Measurements from ENCODE around the gene OLFM2.
A peak's percentile ranks its signal among the peaks of the same experiment; 100 is the strongest.

OLFM2 gene

DNA sequence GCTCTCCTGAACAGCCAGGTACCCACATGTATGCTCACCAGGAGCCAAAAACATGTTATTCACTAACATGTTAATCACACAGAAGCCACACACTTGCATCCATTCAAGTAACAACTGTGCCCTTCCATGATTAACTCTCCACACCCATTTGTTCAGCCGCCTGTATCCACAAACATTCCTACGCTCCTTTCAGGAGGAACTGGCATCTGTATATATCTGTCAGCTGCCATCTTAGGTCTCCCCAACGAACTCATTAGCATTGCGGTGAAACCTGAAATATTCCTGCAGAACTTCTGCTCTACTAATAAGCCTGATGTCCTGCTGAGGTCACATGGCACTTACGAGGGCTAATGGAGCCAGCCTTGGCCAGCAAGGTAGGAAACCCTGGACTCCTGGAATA, 33.0 kb downstream of the OLFM2 start:
- DNase-seq: no peak

DNA sequence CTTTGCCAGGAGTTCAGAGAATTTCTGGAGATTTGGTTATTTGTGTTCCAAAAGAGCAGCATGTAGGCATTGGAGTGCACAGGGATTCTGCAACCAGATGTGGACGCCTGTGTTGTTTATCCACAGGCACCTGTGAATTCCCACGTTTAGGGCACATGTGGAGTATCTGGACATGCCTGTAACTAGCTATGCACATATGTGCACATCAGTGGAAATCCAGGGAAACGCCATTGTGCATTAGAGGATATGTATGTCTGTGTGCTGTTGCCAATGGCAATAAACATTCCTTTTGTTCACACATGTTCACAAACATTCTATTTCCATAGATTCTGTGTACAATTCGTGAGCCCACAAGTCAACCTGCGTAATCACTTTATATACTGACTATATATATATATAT, 34.7 kb downstream of the OLFM2 start:
- no peak for DNase-seq

DNA sequence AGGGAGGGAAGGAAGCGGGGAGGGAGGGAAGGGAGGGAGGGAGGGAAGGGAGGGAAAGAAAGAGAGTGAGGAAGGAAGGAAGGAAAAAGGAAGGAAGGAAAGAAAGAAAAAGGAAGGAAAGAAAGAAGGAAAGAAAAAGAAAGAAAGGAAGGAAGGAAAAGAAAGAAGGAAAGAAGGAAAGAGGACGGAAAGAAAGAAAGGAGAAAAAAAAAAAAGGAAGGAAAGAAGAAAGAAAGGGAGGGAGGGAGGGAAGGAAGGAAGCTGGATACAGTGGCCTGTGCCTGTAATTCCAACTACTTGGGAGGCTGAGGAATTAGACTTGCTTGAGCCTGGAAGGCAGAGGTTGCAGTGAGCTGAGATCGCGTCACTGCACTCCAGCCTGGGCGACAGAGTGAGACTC, 35.3 kb downstream of the OLFM2 start:
- DNase-seq: no peak

DNA sequence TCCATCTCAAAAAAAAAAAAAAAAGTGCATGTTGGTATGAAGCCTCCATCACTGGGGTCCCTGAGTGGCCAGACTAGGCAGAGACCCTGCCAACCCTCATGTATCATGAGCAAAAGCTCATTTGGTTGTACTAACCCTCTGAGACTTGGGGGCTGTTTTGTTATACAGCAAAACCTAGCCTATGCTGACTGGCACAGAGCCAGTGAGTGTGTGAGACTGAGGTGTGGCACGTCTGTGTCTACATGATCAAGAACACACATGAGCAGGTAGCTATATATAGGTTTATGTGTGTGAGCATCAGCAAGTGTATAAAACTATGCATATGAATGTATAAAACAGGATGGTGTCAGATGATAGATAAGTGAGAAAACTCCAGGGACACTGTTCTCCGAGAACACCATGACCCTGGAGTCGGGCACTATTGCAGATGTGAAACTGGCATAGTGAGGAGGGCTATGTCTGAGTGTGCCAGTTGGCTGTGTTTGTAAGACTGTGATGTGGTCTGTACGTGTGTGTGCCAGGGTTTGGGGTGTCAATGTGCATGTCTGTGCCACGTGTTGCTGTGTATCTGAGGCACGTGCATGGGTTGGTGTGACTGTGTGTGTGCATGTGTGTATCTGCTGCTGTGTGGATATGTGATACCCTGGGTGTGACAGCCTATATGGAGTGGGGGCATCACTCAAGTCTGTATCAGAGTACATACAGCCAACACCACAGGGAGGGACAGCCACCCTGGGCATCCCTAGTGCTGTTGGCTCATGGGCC, 44.5 kb downstream of the OLFM2 start:
- DNase-seq: no peak

DNA sequence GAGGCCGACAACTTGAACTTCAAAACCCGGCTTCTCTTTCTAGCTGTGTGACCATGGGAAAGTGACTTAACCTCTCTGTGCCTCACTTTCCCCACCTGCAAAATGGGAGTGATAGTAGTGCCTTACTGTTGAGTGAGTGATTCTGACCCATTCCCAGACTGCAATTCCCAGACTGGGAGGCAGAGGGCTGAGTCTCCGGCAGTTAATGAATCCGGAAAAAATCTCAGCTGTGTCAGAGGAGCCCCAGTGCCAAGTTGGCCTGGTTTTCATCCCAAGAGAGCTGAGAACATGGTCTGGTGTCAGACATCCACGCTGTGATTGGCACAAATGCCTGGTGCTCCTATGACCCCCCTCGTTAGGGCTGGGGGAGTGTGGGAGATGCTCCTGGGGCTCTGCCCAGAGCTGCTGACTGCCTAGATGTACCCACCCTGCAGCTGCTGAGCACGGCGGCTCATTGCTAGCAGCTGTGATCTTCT, 51.2 kb downstream of the OLFM2 start:
- DNase-seq: no peak

DNA sequence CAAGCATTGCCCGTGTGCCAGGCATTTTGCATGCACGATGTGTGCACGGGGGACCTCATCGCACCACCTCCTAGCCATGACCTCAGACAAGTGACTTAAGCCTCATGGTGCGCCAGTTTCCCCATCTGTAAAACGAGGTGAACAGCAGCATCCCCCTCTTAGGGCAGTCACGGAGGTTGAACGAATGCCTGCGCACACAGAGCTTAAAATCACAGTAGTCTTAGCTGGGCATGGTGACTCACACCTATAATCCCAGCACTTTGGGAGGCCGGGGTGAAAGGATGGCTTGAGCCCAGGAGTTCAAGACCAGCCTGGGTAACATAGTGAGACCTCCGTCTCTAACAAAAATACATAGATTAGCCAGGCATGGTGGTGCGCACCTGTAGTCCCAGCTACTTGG, 52.6 kb downstream of the OLFM2 start:
- no peak for DNase-seq

DNA sequence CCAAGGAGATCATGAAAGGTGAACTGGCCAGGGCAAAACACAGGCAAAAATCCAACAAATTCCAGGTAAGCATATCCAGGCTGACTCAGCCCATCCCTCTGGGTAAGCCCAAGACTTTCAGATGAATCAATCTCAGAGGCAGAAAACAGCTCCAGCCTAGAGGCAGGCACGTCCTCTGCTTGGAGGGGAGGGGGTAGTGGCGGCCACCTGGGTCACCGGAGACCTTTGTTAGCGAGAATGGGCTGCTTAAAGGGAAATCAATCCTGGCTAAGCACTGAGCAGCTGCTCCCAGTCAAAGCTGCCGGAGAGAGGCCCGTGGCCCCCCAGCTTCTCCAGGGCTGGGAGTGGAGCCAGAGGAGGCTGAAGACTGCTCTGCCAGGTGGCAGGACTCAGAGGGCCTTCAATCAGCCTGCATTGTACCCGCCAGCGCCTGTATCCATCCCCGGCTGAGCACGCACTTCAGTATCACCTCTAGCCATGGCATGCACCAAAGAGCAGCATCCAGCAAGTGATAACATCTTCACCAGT, 53.0 kb downstream of the OLFM2 start:
- DNase-seq: no peak

DNA sequence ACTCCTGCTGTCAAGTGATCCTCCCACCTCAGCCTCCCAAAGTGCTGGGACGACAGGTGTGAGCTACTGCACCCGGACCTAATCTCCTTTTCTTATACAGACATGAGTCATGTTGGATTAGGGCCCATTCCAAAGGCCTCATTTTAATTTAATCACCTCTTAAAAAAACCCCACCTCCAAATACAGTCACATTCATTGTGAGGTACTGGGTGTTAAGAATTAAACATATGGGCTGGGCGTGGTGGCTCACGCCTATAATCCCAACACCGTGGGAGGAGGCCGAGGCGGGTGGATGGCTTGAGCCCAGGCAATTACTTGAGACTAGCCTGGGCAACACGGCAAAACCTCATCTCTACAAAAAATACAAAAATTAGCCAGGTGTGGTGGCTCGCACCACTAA, 54.6 kb downstream of the OLFM2 start:
- no peak for DNase-seq

DNA sequence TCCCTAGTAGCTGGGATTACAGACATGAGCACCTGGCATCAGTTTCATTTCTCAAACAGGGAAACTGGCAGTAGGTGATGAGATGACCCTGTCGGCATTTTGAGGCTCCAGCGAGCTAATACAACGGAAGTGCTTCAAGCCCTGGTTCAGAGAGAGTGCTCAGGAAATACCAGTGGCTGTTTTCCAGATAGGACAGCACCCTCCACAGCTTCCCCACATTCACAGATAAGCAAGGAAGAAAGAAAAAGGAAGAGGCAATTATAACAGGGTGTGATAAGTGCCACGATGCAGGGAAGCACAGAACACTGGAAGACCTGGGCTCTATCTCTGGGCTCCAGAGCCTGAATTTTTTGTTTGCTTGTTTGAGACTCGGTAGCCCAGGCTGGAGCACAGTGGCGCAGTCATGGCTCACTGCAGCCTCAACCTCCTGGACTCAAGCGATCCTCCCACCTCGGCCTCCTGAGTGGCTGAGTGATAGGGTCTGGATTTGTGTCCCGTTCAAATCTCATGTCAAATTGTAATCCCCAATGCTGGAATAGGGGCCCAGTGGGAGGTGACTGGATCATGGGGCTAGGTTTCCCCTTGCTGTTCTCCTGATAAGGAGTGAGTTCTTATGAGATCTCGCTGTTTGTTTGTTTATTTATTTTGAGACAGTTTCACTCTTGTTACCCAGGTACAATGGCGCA, 57.7 kb downstream of the OLFM2 start:
- no peak for DNase-seq

DNA sequence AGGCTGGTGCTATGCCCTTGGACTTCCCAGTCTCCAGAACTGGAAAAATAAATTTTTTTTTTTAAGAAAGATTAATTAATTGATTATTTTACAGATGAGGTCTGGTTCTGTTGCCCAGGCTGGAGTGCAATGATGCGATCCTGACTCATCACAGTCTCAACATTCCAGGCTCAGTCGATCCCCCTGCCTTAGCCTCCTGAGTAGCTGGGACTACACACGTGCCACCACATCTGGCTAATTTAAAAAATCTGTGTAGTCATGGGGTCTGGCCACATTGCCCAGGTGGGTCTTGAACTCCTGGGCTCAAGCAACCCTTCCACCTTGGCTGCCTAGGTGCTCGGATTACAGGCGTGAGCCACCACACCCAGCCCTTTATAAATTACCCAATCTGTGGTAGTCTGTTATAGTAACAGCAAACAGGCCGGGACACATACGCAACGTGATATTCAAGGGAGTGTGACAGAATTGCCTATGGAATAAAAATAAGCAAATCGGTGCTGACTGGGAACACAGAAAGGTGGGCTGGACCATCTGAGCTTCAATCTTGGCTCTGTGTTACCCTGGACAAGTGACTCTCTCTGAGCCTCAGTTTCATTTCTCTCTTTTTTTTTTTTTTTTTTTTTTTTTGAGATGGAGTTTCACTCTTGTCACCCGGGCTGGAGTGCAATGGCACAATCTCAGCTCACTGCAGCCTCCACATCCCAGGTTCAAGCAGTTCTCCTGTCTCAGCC, 58.4 kb downstream of the OLFM2 start:
- DNase-seq: no peak

DNA sequence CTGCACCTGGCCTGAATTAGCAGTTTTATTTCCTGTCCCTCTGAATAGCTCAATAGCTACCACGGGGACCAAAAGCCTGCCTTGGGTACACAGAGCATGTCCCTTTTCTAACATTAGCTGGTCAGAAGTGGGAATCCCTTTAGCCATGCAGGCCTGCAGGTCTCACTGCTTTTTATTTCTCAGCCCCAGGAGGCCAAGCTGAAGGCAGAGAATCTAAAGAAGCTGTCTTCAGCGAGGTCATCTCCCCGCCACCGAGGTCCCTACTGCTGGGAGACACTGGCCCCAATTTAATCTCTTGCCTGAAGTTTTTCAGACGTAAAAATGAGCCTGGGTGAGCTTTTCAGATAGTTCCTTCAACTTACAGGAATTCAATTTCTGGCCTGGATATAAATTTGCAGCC, 60.5 kb downstream of the OLFM2 start:
- no peak for DNase-seq

DNA sequence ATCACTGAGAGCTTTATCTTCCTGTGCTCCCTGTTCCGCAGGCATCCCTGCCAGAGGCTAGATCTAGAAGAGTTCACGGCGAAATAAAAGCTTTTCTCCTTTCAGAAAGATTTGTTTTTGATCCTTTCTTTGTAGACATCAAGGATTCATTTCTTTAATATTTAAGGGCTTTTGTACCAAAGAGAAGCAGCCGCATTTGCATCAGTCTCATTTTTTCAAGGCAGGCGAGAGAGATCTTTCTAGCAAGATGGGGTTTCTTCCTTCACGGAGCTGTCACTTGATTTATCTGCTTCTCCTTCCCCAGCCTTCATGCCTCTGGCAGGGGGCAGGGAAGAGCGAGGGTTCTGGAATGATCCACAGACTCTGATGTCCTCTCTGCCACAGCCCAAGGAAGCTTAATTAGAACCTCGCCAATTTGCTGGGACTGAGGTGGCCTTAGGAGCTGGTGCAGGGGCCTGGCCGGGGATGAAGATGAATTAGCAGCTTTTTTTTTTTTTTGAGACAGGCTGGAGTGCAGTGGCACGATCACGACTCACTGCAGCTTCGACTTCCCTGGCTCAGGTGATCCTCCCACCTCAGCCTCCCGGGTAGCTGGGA, 61.2 kb downstream of the OLFM2 start:
- DNase-seq: no peak

DNA sequence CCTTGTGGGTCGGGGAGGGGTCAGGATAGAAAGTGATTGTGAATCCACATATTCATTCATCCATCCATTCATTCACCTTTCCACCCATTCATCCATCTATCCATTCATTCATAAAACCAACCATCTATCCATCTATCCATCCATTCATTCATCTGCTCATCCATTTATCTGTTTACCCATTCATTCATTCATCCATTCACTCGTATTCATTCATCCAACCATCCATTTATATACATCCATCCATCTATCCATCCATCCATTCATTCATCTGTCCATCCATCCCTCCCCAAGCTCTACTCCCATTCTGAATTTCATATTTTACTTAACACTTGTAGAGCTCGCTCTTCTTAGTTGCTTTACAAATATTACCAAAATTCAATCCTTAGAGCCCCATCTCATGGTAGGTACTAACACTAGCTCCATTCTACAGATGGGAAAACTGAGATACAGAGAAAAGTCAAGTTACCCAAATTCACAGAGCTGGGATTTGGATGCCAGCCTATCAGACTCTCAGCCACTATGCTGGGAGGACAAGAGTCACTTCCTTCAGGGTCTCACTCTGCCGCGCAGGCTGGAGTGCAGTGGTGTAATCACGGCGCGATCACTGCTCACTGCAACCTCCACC, 63.6 kb downstream of the OLFM2 start:
- DNase-seq: no peak

DNA sequence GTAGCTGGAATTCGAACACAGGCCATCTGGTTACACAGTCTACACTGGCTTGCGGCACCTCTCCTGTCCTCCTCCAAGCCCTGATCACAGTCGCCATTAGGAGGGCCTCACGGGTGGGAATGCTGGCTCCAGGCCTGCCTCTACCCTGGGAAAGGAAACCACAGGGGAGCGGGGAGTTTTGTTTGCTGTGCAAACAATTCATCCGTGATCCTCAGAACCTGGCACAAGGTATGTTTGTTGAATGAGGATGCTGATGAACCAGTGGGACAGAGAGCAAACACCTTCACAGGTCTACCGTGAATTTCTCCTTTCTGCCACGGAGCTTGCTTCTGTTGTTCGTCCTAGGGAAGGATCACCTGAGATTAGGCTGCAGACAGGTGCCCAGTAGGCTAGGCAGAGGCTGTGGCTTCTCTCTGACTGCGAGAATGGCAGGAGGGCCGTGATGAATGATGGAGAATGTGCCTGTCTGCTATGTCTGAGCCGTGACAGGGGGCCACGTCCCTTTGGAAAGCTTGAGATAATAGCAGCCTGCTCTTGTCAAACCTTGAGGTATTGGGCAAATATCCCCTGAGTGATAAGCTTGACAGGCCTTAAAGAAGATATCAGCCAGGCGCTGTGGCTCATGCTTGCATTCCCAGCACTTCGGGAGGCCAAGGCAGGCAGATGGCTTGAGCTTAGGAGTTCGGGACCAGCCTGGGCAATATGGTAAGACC, 64.5 kb downstream of the OLFM2 start:
- no peak for DNase-seq

DNA sequence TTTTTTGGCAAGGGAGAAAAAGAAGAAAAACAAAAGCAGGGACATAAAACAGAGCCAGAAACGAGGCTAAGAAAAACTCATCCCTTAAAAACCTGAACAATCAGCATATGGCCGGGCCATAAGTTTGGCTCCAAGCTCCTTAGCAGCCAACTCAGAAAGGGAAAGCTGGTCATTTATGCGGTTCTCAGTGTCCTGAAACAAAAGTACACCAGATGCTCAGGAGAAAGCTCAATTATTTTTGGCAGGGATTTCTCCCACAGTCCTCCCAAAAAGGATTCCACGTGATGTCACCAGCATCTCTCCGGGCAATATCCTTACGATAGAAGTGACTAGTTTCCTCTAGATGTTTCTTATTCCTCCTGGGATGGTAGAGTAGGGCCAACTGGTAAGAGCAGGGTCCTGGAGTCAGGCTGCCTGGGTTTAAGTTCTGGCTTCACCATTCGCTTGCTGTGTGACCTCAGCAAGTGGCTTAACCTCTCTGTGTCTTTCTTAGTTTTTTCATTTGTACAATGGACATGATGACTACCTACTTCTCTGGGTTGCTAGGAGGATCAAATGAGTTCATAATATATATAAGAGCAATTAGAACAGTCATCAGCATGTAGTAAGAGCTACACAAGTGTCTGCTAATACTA, 67.2 kb downstream of the OLFM2 start:
- no peak for DNase-seq

DNA sequence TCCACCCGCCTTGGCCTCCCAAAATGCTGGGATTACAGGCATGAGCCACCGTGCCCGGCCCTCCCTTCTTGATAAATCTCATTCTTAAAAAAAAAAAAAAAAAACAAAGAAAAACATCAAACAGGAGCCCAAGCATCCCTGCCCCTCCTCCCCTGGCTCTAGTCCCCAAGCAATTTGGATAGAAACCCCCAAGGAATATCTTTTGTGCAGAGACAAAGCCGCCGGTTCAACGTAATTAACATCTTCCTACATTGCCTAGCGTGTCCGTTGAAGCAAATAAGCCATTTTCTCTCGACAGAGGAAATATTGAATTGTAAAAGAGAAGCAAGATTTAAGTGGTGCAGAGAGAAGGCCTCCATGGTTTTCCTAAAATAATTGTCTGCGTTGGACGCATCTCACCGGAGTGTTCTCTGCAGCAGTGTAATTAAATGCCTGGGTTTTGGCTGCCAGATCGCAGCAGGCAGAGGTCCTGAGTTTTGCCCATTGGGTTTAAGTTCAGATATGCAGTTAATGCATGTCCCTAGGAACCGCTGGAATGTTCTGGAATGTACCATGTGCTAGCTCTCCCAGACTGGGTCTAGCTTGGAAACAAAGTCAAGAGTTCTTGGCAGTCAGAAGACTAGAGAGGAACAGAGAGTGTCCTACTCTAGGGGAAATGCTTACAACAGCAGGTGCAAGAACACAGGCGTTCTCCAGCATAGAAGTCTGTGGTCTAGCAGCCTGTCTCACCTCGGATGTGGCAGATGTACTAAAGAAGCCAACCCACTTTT, 70.4 kb downstream of the OLFM2 start:
- peak; percentile 67 for DNase-seq

DNA sequence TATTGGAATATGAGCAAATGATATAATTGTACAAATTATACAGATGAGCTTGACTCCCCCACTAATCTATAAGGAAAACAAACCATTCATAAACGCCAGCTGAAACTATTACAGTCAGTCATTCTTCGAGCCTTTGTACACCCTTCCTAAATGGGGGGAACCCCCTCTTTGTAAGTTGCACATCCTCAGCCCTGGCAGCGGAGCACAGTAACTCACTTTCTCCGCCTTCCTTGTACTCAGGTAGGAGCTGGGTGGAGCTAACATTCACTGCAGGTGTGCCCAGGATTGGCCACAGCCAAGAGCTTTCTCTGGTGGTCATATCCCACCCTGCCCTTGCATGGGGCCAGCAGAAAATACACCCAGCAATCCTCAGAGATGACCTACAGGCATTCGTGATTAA, 72.6 kb downstream of the OLFM2 start:
- peak; percentile 10 for DNase-seq

DNA sequence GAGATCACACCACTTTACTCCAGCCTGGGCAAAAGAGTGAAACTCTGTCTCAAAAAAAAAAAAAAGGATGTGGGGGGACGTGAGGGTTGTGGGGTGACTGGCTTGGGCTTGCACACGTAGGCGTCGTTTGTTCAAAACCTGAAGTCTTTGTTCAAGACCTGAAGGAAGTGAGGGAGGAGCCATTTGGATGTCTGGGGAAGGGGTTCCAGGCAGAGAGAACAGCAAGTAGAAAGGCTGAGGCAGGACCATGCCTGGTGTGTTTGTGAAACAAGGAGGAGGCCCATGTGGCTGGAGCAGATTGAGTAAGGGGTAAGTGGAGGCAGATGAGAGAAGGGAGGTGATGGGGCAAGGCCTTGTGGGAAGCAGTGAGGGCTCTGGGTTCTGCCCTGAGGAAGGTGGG, 73.4 kb downstream of the OLFM2 start:
- DNase-seq: peak; percentile 20

DNA sequence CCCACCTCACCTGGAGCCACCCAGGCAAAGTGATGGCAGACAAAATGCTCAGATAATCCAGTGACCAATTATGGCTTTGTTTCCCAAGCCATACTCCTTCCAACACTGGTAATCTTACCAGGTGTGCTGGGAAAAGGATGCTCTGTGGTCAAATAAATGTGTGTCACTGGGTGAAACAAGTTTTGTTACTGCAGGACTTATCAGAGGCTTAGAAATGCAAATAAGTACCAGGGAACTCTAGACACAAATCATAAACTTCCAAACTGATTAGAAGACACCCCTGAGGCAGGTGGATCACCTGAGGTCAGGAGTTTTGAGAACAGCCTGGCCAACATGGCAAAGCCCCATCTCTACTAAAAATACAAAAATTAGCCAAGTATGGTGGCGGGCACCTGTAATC, 74.8 kb downstream of the OLFM2 start:
- DNase-seq: no peak

DNA sequence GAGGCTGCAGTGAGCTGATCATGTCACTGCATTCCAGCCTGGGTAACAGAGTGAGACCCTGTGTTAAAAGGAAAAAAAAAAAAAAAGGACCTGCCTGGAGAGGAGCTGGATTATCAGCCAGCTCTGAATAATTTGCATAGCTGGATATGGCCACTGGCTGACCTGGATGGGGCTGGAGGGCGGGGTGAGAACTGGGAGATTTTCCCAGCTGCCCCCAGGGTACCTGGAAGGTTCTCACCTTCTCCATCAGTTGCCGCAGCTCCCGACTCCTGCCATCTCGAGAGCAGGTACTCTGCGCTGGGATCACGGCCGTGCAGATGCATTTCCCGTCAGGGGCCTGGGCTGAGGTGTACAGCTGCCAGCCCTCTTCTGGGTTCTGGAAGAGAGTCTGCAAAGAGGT, 75.9 kb downstream of the OLFM2 start:
- DNase-seq: no peak

DNA sequence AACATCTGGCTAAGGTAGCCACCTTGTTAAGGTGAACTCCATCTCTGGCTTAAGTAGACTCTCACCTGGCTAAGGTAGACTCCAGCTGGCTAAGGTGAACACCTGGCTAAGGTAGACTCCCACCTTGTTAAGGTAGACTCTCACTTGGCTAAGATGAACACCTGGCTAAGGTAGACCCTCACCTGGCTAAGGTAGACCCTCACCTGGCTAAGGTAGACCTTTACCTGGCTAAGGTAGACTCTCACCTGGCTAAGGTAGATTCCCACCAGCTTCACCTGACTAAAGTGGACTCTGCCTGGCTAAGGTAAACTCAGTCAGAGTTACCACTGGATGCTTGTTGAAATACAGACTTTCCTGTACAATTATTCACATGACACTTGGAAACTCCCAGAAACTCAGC, 77.5 kb downstream of the OLFM2 start:
- DNase-seq: no peak

Data from CD4-positive, alpha-beta T cell treated with Interleukin-21 for 1 hour (primary cell).